CD4-positive, alpha-beta T cell treated with Interleukin-17A for 4 hours (primary cell): ENCODE results near the gene ADRB1.
A peak's percentile ranks its signal among the peaks of the same experiment; 100 is the strongest.

Experiments
- DNase-seq: peaks from one replicate; pipeline ENCODE4 v3.0.0-alpha.2; 2020; ENCODE audit warnings: mixed read lengths

ADRB1 gene

GRCh38 chr10:114058297-114058696 lies 14.6 kb downstream of the ADRB1 start:
- no peak for DNase-seq

- no peak for DNase-seq
These were observed 15.9 kb downstream of the ADRB1 start for GRCh38 chr10:114059561-114059960.

DNA sequence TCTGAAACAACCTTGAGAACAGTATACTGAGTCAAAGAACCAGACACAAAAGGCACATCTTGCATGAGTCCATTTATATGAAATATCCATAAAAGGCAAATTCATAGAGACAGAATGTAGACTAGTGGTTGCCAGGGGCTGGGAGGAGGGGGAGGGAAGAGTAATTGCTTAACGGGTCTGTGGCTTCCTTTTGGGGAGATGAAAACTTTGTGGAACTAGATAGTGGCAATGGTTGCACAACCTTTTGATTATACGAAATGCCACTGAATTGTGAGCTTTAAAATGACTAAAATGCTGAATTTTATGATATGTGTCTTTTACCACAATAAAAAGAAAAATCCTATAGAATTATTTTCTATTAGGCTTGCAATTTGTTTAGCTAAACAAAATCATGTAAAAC lies 16.8 kb downstream of the ADRB1 start:
- DNase-seq = no peak

DNA sequence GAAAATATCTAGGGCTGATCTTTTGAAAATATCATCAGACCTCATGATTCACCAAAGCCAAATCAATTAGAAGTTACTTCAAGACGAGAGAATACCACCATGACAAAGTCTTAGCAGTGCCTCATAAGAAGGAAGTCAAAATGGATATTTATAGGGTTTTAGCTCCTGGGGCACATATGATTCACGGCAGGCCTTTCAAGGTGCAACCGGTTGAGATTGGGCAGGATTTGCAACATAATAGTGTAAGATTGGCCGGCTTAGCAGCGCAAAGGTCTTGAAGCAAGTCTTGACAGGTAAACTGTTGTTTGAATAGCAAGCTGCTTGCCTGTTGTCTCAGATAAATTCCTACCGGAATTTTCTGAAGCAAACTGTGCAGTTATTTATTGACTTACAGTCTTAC lies 17.5 kb downstream of the ADRB1 start:
- no peak for DNase-seq

DNA sequence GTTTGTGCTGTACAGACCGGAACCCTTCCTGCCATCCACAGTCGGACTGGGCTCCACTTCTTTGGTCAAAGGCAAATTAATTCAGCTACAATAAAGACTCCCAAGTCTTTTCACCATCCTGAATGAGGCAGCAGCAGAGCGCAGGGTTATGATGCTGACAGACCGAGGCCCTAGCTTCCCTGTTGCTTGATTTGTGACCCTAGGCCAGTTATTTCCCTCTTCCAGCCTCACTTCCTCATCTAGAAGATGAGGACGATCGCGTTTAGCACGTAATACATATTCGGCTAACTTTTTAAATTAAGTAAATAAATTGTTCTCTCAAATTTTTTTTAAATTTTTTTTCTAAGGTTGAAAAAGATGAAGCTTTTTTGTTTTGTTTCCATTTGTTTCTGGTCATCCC lies 18.1 kb downstream of the ADRB1 start:
- no peak for DNase-seq

DNA sequence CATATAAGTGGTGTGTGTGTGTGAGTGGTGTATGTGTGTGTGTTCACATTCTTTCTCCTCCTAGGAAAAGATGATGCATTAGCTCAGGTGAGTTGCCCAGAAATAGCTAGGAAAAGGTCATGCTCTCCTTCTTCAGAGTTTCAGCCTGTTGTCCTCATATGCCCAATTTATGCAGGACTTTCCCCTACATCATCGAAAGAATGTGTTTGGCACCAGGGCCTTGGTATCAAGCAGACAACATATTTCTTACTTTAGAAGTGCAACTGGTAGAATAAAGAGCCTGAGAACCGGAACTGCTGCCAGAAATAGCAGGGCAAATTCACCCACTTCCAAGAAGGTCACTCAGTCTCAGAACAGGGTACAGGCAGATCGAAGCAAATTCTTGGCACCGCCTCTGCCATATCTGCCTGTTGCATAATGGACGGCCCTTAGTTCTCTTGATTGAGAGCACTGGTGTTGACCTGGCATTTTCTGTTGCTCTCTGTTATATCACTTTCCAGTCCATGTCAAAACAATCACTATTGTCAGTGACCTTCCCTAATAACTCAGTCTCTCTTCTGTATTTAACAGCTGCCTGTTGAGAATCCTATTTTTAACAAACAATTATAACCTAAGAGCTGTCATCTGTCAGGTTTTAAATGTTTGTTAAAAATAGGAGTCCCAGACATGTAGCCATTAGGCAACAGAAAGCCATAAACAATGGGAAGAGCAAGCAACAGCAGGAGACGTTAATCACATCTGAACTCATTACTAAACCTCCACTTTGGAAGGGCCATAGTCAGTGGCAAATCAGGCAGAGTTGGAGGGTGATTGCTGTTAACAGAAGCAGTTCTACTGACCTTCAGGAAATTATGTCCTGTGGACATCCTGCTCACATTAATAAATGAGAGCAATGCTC lies 20.7 kb downstream of the ADRB1 start:
- no peak for DNase-seq

- DNase-seq = no peak
These were observed 21.4 kb downstream of the ADRB1 start for GRCh38 chr10:114065049-114065435.

GRCh38 chr10:114068054-114068707 lies 24.5 kb downstream of the ADRB1 start:
- DNase-seq = no peak

GRCh38 chr10:114070710-114071109 lies 27.0 kb downstream of the ADRB1 start:
- DNase-seq = no peak

DNA sequence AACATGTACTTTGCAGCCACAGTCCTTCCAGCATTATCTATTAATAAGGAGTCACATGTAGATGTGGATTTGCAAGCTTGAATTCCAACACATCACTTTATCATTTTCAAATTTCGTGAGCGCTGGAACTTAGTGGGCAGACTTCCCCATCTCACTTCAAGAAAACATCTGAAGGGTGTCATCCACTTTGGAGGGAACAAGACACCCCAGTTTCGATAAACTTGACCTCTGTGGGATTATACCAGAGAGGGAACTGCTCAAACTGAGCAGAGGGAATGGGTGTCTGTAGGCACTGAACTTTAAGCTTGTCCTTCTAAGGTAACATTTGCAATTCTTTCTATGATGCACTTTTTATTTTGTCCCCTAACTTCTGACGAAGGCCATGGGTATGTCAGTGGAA lies 27.5 kb downstream of the ADRB1 start:
- DNase-seq = no peak

GRCh38 chr10:114073395-114074186 lies 29.9 kb downstream of the ADRB1 start:
- DNase-seq = peak; percentile 30

GRCh38 chr10:114075093-114075492 lies 31.4 kb downstream of the ADRB1 start:
- DNase-seq = no peak

GRCh38 chr10:114077347-114077746 lies 33.7 kb downstream of the ADRB1 start:
- no peak for DNase-seq

- no peak for DNase-seq
These were observed 34.2 kb downstream of the ADRB1 start for GRCh38 chr10:114077815-114078219.

GRCh38 chr10:114078346-114078745 lies 34.7 kb downstream of the ADRB1 start:
- no peak for DNase-seq

DNA sequence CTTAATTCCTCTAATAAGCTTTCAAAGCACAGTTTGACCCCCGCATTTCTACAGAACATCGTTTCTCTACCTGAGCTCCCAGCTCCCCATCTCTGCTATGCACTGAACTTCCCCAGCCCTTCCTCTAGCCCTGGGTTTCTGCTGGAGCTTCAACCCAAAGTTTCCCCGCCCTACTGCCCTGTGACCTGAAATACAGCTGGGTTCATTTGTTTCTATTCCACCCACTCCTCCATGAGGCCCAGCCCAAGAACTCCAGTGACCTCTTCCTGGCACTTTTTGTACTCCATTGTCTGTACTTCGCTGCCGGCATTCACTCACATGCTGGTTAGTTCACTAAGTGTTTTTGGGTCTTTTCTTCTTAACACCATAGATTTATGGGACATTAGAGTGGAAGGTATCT lies 35.8 kb downstream of the ADRB1 start:
- DNase-seq = no peak

GRCh38 chr10:114081911-114082583 lies 38.4 kb downstream of the ADRB1 start:
- DNase-seq = no peak

- DNase-seq = no peak
These were observed 39.4 kb downstream of the ADRB1 start for GRCh38 chr10:114083040-114083439.

- no peak for DNase-seq
These were observed 40.5 kb downstream of the ADRB1 start for GRCh38 chr10:114084215-114084614.

DNA sequence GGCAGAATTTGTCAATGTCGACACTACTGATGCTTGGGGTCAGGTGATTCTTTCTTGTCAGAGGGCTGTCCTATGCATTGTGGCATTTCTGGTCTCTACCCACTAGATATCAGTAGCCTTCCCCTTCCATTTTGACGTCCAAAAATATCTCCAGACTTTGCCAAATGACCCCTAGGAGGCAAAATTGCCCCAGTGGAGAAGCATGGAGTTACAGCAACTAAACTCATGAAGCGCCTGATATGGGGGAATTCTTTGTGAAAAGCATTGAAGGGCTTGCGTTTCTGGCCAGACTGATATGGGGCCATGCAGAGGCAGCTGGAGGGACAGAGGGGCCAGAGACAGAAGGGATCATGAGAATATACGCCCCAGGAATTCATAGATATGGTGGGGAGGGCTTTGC lies 43.6 kb downstream of the ADRB1 start:
- no peak for DNase-seq

- no peak for DNase-seq
These were observed 44.0 kb downstream of the ADRB1 start for GRCh38 chr10:114087655-114088054.

DNA sequence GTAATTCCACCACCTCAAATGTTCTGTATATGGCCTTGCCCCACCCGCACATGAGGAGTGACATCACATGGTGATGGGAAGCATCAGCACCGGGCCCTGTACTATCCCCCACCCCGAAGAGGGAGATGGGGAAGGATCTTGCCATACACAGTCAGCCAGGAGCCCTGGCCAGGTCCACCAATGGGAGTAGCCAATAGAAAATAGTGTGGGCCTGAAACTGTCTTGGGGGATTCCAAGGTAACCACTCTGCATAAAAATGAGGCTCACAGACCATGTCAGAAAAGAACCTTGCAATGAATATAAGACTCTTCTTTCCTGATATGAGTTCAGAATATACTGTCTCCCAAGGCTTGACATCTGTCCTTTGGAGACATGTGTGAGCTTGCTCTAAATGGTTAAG lies 51.1 kb downstream of the ADRB1 start:
- no peak for DNase-seq
